GM21367 (cell line): ENCODE results near the gene OR2D3.
A peak's percentile ranks its signal among the peaks of the same experiment; 100 is the strongest.
"Not testable (repeated sequence)": the region's sequence is repeated elsewhere in the genome, so short reads cannot be mapped to it uniquely, and the experiment has no call there.

Experiments used
- ATAC-seq: cut with Tn5 transposase; IDR thresholded peaks from one replicate; pipeline ENCODE4 v1.9.1; 2021; ENCODE audit not compliant: unreplicated experiment

Gene OR2D3

GRCh38 chr11:6927030-6927617 lies 6.3 kb downstream of the OR2D3 start:
- ATAC-seq: peak; percentile 52

DNA sequence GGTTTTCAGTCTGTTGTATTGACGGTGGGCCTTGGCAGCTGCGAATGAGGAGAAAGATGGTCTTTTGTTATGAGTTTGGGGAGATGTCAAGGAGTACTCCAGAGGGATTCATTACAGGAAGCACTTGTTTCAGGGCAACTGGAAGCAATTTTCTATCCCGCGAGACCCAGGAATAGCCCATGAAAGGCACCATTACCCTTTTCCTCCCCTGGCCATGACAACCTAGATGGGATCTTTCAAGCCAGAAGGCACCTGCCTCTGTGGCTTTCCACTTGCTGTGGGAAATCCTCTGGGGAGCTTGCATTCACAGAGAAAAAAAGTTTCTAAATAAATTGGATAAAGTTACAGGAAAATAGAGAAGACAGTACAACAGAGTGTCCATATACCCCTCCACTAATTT lies 8.1 kb downstream of the OR2D3 start:
- no peak for ATAC-seq

- no peak for ATAC-seq
Observed at GRCh38 chr11:6931146-6931713, 10.4 kb downstream of the OR2D3 start.

DNA sequence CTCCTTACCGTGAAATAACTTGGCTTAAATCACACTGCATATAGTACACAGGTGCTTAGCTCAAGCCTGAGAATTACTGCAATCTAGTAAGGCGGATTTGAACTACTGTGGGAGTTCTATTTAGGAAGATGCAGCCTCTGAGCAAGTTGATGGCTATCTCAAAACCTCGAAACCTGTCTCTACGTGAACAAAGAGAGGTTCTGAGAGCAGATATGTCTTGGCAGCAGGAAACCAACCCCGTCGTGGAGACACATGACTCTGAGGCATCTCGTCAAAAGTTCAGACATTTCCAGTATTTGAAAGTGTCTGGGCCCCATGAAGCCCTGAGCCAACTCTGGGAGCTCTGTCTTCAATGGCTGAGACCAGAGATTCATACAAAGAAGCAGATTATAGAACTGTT lies 11.3 kb downstream of the OR2D3 start:
- no peak for ATAC-seq

DNA sequence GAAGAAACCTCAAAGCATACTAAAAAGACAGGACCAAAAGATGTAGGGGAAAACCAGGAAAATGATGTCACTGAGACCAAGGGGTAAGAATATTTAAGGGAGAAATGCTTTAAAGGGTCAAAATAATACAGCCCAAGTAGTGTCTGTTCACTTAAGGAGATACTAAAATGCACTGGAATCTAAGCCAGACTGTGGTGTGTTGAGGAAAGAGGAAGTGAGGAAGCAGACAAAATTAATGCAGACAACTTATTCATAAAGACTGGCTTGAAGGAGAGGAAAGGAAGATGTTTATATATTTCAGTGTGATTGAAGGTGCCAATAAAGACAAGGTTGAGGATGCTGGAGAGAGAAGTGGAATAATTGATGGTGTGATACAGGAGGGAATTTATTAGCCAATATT lies 21.2 kb downstream of the OR2D3 start:
- ATAC-seq: no peak

GRCh38 chr11:6943131-6943530 lies 22.3 kb downstream of the OR2D3 start:
- no peak for ATAC-seq

GRCh38 chr11:6954248-6954647 lies 33.4 kb downstream of the OR2D3 start:
- not testable (repeated sequence) for ATAC-seq

GRCh38 chr11:6962141-6962540 lies 41.3 kb downstream of the OR2D3 start:
- no peak for ATAC-seq

DNA sequence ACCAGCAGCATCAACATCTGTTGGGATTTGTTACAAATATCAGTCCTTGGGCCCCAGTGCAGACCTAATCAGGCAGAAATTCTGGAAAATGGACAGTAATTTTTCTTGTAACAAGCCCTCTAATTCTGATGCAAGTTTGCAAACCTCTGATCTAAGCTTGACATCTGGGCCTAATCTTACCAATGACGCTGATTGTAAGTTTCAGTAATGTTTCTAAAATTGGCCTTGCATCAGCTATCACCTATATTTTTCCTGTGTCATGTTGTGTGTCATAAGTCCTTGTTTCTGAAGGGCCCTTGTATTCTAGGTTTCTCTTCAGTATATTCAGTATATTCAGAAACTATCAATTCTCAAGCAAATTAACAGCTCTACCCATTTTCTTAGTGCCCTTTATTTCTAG lies 41.9 kb downstream of the OR2D3 start:
- ATAC-seq: no peak

GRCh38 chr11:6968816-6969215 lies 48.0 kb downstream of the OR2D3 start:
- ATAC-seq: no peak

- ATAC-seq: not testable (repeated sequence)
Observed at GRCh38 chr11:6969854-6970253, 49.1 kb downstream of the OR2D3 start.
